CD14-positive monocyte (primary cell): Measurements from ENCODE around the gene CBS. TPM values are rescaled to one million over a fixed set of nuclear protein-coding genes. Genes with fewer than 3 reads are reported as not detected.
"Not testable (repeated sequence)": the region's sequence is repeated elsewhere in the genome, so short reads cannot be mapped to it uniquely, and the experiment has no call there.

Experiments
- DNase-seq, 3 donors: peaks; one replicate each; pipeline ENCODE4 v3.0.0-alpha.2; 2011 to 2022
- H2AFZ ChIP-seq: 2 replicates; pipeline ENCODE4 v1.6.0; 2012; ENCODE audit warnings: mild to moderate bottlenecking, low read depth, low read length, inconsistent platforms; ENCODE audit not compliant: insufficient read depth, poor library complexity, severe bottlenecking
- H3K27ac ChIP-seq, 2 donors: 1 replicate in 1 of 2; 2 replicates in 1 of 2; pipeline ENCODE4 v1.5.1; 2012 to 2013; ENCODE audit warnings: low read length in 2 of 2, control low read depth in 1 of 2, inconsistent platforms in 1 of 2, low read depth in 1 of 2, mild to moderate bottlenecking in 1 of 2
- H3K27me3 ChIP-seq, 2 donors: one replicate each; pipeline versions ENCODE4 v1.6.0 to v1.6.1; 2011 to 2013; ENCODE audit warnings: low read length in 2 of 2; ENCODE audit not compliant: control insufficient read depth in 2 of 2, insufficient read depth in 2 of 2
- H3K36me3 ChIP-seq, 2 donors: replicated peaks in 1 of 2; 1 replicate in 1 of 2; 2 replicates in 1 of 2; pipeline versions ENCODE4 v1.5.1 to v1.6.1; 2012 to 2013; ENCODE audit warnings: low read length in 2 of 2, control low read depth in 1 of 2, inconsistent platforms in 1 of 2, mild to moderate bottlenecking in 1 of 2; ENCODE audit not compliant: insufficient read depth in 2 of 2, control insufficient read depth in 1 of 2
- H3K4me1 ChIP-seq, 2 donors: 1 replicate in 1 of 2; 2 replicates in 1 of 2; pipeline versions ENCODE4 v1.5.1 to v1.6.1; 2012 to 2013; ENCODE audit warnings: low read length in 2 of 2, control low read depth in 1 of 2, inconsistent platforms in 1 of 2, mild to moderate bottlenecking in 1 of 2, moderate library complexity in 1 of 2; ENCODE audit not compliant: insufficient read depth in 2 of 2, control insufficient read depth in 1 of 2
- H3K4me2 ChIP-seq: replicated peaks from 2 replicates; pipeline ENCODE3; 2012; ENCODE audit warnings: low read length, moderate library complexity, mild to moderate bottlenecking; ENCODE audit not compliant: poor library complexity, severe bottlenecking; ENCODE audit errors: extremely low read depth
- H3K4me3 ChIP-seq, 3 experiments: fragments of 200-600 bp in 1 of 3; sonication (generic) in 1 of 3; replicated peaks in 1 of 3; 1 replicate in 2 of 3; 2 replicates in 1 of 3; pipeline ENCODE4 v1.5.1; 2011 to 2013; ENCODE audit warnings: low read length in 3 of 3, mild to moderate bottlenecking in 3 of 3, control low read depth in 2 of 3, low read depth in 2 of 3, inconsistent platforms in 1 of 3, moderate library complexity in 1 of 3
- H3K79me2 ChIP-seq: 2 replicates; pipeline ENCODE4 v1.6.0; 2012; ENCODE audit warnings: mild to moderate bottlenecking, control low read depth, inconsistent platforms, low read length, moderate library complexity; ENCODE audit not compliant: insufficient read depth
- H3K9ac ChIP-seq: 2 replicates; pipeline ENCODE4 v1.6.0; 2017; ENCODE audit warnings: low read length, mild to moderate bottlenecking; ENCODE audit not compliant: insufficient read depth, poor library complexity, severe bottlenecking
- H3K9me3 ChIP-seq, 2 donors: replicated peaks in 1 of 2; 1 replicate in 1 of 2; 2 replicates in 1 of 2; pipeline versions ENCODE4 v1.5.1 to v1.6.1; 2012 to 2013; ENCODE audit warnings: low read length in 2 of 2, control low read depth in 1 of 2; ENCODE audit not compliant: control insufficient read depth in 1 of 2, insufficient read depth in 1 of 2
- H4K20me1 ChIP-seq: 2 replicates; pipeline ENCODE4 v1.6.0; 2012; ENCODE audit warnings: mild to moderate bottlenecking, low read length, control low read depth, moderate library complexity; ENCODE audit not compliant: insufficient read depth
- H3K27ac Mint-ChIP-seq, 7 donors: one replicate each; pipeline ENCODE4 v1.8.0; 2020; ENCODE audit warnings: mild to moderate bottlenecking in 7 of 7, mixed read lengths in 7 of 7, moderate library complexity in 6 of 7, inconsistent platforms in 2 of 7
- H3K27me3 Mint-ChIP-seq, 3 donors: one replicate each; pipeline ENCODE4 v1.8.0; 2021 to 2022; ENCODE audit warnings: low read depth in 3 of 3, mild to moderate bottlenecking in 3 of 3, mixed read lengths in 3 of 3, moderate library complexity in 3 of 3, inconsistent platforms in 1 of 3
- H3K36me3 Mint-ChIP-seq, 2 donors: one replicate each; pipeline ENCODE4 v1.8.0; 2020; ENCODE audit warnings: mixed read lengths in 2 of 2, inconsistent platforms in 1 of 2, mild to moderate bottlenecking in 1 of 2
- H3K4me1 Mint-ChIP-seq: one replicate; pipeline ENCODE4 v1.8.0; 2020; ENCODE audit warnings: mild to moderate bottlenecking, mixed read lengths
- H3K4me3 Mint-ChIP-seq, 2 donors: one replicate each; pipeline ENCODE4 v1.8.0; 2020; ENCODE audit warnings: mild to moderate bottlenecking in 2 of 2, mixed read lengths in 2 of 2, moderate library complexity in 1 of 2
- H3K9me3 Mint-ChIP-seq, 7 donors: one replicate each; pipeline ENCODE4 v1.8.0; 2020 to 2022; ENCODE audit warnings: mixed read lengths in 7 of 7, mild to moderate bottlenecking in 6 of 7, moderate library complexity in 6 of 7, inconsistent platforms in 2 of 7
- WGBS: methylation state at CpG from one replicate; pipeline ENCODE4 v1.1.5; 2013; ENCODE audit warnings: missing lambda C conversion rate; ENCODE audit not compliant: insufficient coverage; 5-methylcytosine and 5-hydroxymethylcytosine counted together
- intact Hi-C, 2 donors: fragments of 100-400 bp; cut with micrococcal nuclease; formaldehyde crosslinking; loops; one replicate each; pipeline versions ENCODE4 v1.15.0 to v1.15.1; 2023
- polyA plus RNA-seq, 3 donors: library from polyadenylated mRNA; depleted of rRNA in 1 of 3; unstranded in 2 of 3; stranded (reverse) in 1 of 3; fragments of 300-500 nt in 2 of 3; fragments of >200 nt in 1 of 3; fragmentation: Illumina TruSeq in 2 of 3; gene quantifications; 1 replicate in 2 of 3; 2 replicates in 1 of 3; pipeline ENCODE4 v1.2.3, GENCODE V29; 2012 to 2021

Gene CBS
- polyA plus RNA-seq, 3 donors = 0.19 TPM; not detected in 2

DNA sequence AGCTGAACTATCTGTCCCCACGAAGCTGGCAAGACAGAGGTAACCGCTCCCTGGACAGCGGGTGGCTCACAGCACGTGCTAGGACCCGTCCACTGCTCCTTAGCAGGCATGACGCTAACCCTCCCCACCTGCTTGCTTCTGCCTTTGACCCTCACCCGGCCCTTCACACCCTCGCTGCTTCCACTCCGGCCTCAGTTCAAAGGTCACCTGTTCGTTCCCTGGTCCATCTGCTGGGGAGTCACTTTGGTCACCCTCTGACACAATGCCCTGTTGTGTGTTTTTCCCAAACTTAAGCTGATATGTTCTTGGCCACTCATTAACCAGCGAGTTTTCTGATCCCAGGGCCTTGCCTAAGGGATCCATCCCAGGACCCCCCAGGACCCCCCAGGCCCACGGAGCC is 7.6 kb downstream of the CBS start:
- H3K9me3 ChIP-seq, H3K27ac Mint-ChIP-seq, intact Hi-C loops, H3K27me3 ChIP-seq, H3K9ac ChIP-seq, H3K36me3 ChIP-seq, H4K20me1 ChIP-seq, H3K4me1 ChIP-seq, H2AFZ ChIP-seq, H3K4me3 ChIP-seq, DNase-seq, H3K4me3 Mint-ChIP-seq, H3K79me2 ChIP-seq, H3K36me3 Mint-ChIP-seq, H3K9me3 Mint-ChIP-seq, H3K27me3 Mint-ChIP-seq, H3K4me2 ChIP-seq, H3K27ac ChIP-seq, H3K4me1 Mint-ChIP-seq: not testable (repeated sequence)
- WGBS = no CpG with 5 or more reads among the region's 12 CpGs

DNA sequence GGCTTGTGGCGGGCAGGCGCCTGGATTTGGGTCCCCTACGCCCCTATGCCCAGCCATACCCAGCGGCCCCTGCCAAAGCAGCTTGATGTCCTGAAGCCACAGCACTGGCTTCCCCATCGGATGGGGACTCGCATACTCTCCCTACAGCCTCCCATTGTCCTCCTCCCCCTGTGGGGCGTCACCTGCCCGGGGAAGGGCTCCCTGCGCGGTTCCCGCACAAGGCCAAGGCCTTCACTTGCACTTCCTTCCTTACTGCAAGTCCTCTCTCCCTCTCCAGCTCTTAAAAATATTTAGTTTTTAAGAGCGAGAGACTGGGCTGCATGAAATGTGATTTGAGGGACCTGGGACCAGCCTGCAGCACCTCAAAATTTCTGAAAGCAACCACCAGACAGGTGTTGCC is 8.9 kb downstream of the CBS start:
- not testable (repeated sequence) for H3K4me1 Mint-ChIP-seq
- no CpG with 5 or more reads among the region's 12 CpGs for WGBS

DNA sequence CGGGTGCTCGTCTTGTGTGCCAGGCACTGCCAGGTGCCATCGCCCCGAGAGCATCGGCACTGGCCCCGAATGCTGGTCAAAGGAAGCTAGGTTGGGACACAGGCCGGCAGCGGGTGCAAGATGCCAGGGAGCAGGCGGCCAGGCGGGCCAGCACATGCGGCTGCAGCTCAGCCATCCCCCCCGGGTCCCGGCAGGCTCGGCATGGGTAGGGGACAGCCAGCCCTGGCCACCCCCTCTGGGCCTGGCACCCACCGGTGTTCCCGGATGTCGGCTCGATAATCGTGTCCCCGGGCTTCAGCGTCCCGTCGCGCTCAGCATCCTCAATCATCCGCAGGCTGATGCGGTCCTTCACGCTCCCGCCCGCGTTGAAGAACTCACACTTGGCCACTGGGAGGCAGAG is 9.6 kb downstream of the CBS start:
- DNase-seq, intact Hi-C loops, H2AFZ ChIP-seq, H3K27me3 Mint-ChIP-seq, H3K4me3 Mint-ChIP-seq, H3K4me1 Mint-ChIP-seq, H3K9ac ChIP-seq, H3K9me3 ChIP-seq, H3K9me3 Mint-ChIP-seq, H3K27ac Mint-ChIP-seq, H3K4me2 ChIP-seq, H3K4me3 ChIP-seq, H3K4me1 ChIP-seq, H3K27me3 ChIP-seq, H3K79me2 ChIP-seq, H3K36me3 Mint-ChIP-seq, H3K36me3 ChIP-seq, H4K20me1 ChIP-seq, H3K27ac ChIP-seq: not testable (repeated sequence)
- no CpG with 5 or more reads among the region's 30 CpGs for WGBS

More for the DNA sequence above, 8.9 kb downstream of the CBS start:
- H3K4me2 ChIP-seq, H3K9me3 ChIP-seq, H3K4me3 ChIP-seq, DNase-seq, H3K27me3 ChIP-seq, H3K36me3 ChIP-seq, H3K79me2 ChIP-seq, H3K9ac ChIP-seq, H3K4me1 ChIP-seq, intact Hi-C loops, H3K27me3 Mint-ChIP-seq, H3K4me3 Mint-ChIP-seq, H3K36me3 Mint-ChIP-seq, H2AFZ ChIP-seq, H3K27ac ChIP-seq, H4K20me1 ChIP-seq, H3K9me3 Mint-ChIP-seq, H3K27ac Mint-ChIP-seq: not testable (repeated sequence)

DNA sequence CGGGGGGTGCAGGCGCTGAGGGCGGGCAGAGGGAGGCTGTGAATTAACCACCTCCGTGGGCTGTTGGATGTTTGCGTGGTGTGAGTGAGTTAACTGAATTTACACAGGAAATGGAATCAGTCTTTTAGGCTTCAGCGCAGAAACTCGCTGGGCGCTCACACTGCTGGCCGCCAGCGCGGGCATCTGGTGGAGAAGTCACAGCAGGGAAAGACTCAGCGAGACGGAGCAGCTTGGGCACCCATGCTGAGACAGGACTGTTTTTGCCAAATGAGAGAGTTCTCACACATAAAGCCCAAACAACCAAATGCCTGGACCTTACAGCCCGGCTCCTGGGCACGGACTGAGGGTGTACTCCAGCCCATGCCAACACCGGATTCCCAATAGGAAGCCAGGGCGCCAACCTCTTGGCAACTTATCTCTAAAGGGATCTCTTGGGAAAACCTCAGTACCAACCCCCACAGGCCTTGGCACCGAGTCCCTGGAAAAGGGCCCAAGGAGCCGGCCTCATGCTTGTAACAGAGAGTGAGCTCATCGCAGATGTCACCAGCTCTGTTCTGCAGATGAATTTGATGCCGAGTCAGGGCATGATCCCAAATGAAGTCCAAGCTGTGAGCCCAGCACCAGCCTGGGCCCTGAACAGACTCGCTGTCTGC is 11.2 kb downstream of the CBS start:
- WGBS = no CpG with 5 or more reads among the region's 22 CpGs
- H3K4me1 Mint-ChIP-seq, H3K79me2 ChIP-seq, H3K27ac ChIP-seq, H3K9me3 ChIP-seq, H4K20me1 ChIP-seq, H3K27me3 Mint-ChIP-seq, intact Hi-C loops, H3K36me3 Mint-ChIP-seq, H2AFZ ChIP-seq, H3K27ac Mint-ChIP-seq, H3K27me3 ChIP-seq, H3K4me1 ChIP-seq, DNase-seq, H3K36me3 ChIP-seq, H3K9me3 Mint-ChIP-seq, H3K4me3 ChIP-seq, H3K4me2 ChIP-seq, H3K9ac ChIP-seq, H3K4me3 Mint-ChIP-seq: not testable (repeated sequence)
